MG63 (cell line): ENCODE data around the gene ATG4B. TPM values are rescaled to one million over a fixed set of nuclear protein-coding genes. Genes with fewer than 3 reads are reported as not detected.

Source experiments
- total RNA-seq: library from RNA; depleted of rRNA; stranded (reverse); fragments of >200 nt; shearing (Covaris generic); gene quantifications from 2 replicates; pipeline ENCODE4 v1.2.3, GENCODE V29; 2014; ENCODE audit warnings: low replicate concordance; rRNA removed

ATG4B gene
- total RNA-seq, 1 experiment from 2014 or later: 47.9 TPM

Other genes starting within 250 kb of the ATG4B start
- 176 and 432 TPM in 2 replicates for gene STK25, start 129.1 kb upstream of the ATG4B start, total RNA-seq
- 1.6 and 6.8 TPM in 2 replicates for gene BOK, start 78.9 kb upstream of the ATG4B start, total RNA-seq
- 72.2 and 110 TPM in 2 replicates for gene THAP4, start 535 bp upstream of the ATG4B start, total RNA-seq
- 48.4 and 87.7 TPM in 2 replicates for gene DTYMK, start 49.1 kb downstream of the ATG4B start, total RNA-seq
- gene ING5, start 64.3 kb downstream of the ATG4B start, total RNA-seq: 10.3 and 45.2 TPM in 2 replicates
- gene D2HGDH, start 96.9 kb downstream of the ATG4B start, total RNA-seq: 18.7 and 28.1 TPM in 2 replicates
- 1.7 TPM in 1 of 2 replicates, not detected in the other for gene GAL3ST2, start 139.1 kb downstream of the ATG4B start, total RNA-seq
- not detected in 2 replicates for gene NEU4, start 171.5 kb downstream of the ATG4B start, total RNA-seq
- gene PDCD1, start 221.2 kb downstream of the ATG4B start, total RNA-seq: not detected in 2 replicates
- gene RTP5, start 232.0 kb downstream of the ATG4B start, total RNA-seq: not detected in 2 replicates